NCI-H1436 (cell line): ENCODE data around the gene KIFC1.

Source experiments
- DNase-seq: peaks from one replicate; lab custom pipeline; 2025; lab: John Stamatoyannopoulos, UW

KIFC1 gene

GRCh38 chr6:33443025-33443424, 51.4 kb downstream of the KIFC1 start:
- no peak for DNase-seq

GRCh38 chr6:33443619-33444504, 52.2 kb downstream of the KIFC1 start:
- DNase-seq = no peak

DNA sequence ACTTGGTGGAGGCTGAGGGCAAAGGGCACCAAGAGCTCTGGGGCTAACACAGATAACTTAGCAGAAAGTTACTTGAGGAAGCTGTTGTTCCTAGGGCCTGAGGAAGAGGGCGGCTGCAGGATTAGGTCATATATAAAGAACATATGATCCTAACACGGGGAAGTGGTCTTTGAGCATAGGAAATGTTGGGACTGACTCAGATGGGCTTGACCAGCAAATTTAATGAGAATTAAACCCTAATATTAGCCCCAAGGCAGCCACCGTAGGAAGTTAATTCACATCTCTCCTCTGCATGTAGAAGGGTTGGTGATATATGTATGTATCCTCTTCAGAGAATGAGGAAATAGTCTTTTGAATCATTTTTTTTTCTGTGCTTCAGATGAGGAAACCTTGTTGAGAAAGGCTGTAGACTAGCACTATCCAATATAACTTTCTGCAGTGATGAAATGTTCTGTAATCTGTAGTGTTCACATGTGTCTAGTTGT, 53.5 kb downstream of the KIFC1 start:
- DNase-seq = no peak

- no peak for DNase-seq
Measured at GRCh38 chr6:33446356-33446755, 54.7 kb downstream of the KIFC1 start.

DNA sequence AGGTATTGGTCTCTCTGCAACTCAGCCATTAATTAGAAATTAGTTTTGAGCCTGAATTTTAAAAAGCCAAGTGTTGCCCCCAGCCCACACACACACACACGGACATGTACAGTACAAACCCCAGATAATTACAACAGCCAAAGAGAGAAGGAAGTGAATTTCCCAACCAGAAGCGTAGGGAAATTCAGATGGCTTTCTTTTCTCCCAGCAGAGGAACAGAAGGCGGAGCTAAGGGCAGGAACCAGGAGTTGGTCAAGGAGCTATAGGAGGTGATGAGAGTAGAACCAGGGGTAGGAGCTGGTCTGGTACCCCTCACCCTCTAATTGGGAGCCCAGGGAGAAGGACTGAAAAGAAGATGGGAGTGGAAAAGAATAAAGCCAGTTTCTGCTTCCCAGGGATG, 58.8 kb downstream of the KIFC1 start:
- no peak for DNase-seq

- DNase-seq = no peak
Measured at GRCh38 chr6:33451606-33452005, 60.0 kb downstream of the KIFC1 start.

DNA sequence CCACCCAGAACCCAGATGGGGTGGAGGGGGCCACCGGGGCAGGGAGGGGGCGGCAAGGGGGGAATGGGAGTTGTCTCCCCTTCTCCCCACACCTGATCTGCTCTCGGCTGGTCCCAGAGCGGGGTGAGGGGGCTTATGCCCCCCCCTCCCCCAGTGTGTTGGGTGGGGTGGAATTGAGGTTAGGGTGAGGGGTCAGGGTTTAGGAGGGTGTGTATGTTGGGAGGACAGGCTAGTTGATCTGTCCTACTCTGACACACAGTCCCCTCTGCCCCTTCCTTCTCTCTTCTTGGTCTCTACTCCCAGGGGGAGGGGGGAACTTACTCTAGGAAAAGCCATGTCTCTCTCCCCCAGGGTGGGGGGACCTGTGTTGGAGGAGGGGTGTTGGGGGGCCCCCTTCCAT, 60.9 kb downstream of the KIFC1 start:
- no peak for DNase-seq

- no peak for DNase-seq
Measured at GRCh38 chr6:33453393-33454008, 61.9 kb downstream of the KIFC1 start.

- DNase-seq = peak; percentile 94
Measured at GRCh38 chr6:33454009-33454946, 62.7 kb downstream of the KIFC1 start, which contains the start of gene ZBTB9. Gene ZBTB9 (plus strand): TSS chr6:33454576. CDS start chr6:33455101, 525 bp downstream.

DNA sequence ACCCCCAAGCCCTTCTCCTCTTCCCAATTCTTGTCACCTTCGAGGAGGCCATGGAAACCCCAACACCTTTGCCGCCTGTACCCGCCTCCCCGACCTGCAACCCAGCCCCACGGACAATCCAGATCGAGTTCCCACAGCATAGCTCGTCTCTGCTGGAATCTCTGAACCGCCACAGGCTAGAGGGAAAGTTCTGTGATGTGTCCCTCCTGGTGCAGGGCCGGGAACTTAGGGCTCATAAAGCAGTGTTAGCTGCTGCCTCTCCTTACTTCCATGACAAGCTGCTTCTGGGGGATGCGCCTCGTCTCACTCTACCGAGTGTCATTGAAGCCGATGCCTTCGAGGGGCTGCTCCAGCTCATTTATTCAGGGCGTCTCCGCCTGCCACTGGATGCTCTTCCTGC, 63.4 kb downstream of the KIFC1 start:
- no peak for DNase-seq

- no peak for DNase-seq
Measured at GRCh38 chr6:33456156-33456555, 64.5 kb downstream of the KIFC1 start.

DNA sequence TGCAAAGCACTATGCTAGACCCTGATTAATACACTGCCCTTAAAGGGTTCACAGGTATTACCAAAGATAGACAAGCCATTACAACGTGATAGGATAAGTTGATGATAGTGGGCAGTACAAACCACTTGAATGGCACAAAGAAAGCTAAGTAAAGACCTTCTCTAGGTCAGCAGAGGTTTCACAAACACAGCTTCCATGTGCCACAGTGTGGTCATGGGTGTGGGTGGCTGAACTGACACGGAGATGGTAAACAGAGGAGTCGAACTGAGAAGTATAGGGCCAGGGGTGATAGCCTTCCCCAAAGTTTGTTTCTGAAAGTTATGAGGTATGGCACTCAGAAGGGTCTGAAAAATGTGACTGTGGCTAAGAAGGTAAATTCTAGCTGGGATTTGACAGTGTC, 67.1 kb downstream of the KIFC1 start:
- DNase-seq = no peak

DNA sequence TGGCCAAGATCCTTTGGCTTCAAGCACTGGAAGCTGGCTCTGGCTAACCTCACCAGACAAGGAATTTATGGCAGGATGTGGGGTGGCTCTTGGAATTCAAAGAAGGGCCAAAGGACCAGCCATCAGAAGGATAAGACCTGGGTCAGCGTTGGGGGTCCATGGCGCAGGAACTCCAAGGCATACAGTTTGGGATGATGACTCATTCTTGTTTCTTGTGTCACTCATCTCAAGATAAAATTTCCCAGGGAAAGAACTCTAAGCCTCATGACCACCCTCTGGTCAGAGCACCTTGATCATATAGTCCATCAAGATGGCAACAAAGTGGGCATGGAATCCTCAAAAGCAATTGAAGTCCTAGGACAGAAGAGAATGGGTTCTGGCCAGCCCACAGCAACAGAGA, 67.6 kb downstream of the KIFC1 start:
- no peak for DNase-seq
